H1 (cell line): Measurements from ENCODE around the gene CXCR4. TPM values are rescaled to one million over a fixed set of nuclear protein-coding genes. Genes with fewer than 3 reads are reported as not detected.

Experiments
- CTCF ChIA-PET: fragments of 300-600 bp; sonication (Branson Sonifier 250); formaldehyde crosslinking; loops from one replicate; lab custom pipeline; 2021; ENCODE audit not compliant: partially characterized antibody; lab: Charles Lee
- POLR2A ChIA-PET: fragments of 300-600 bp; sonication (Branson Sonifier 250); formaldehyde crosslinking; loops from one replicate; lab custom pipeline; 2021; ENCODE audit warnings: inconsistent platforms; ENCODE audit not compliant: partially characterized antibody; lab: Charles Lee
- DNase-seq, 2 experiments: peaks; one replicate each; pipeline versions ENCODE4 v3.0.0 to v3.0.0-alpha.2; 2010 to 2022; ENCODE audit warnings: low spot score in 2 of 2, low read depth in 1 of 2, mixed read lengths in 1 of 2
- FAIRE-seq: peaks from 2 replicates; lab custom pipeline; 2011; peaks lifted over from hg19 to GRCh38; lab: Jason Lieb, UNC
- H2AFZ ChIP-seq: 2 replicates; pipeline ENCODE4 v1.8.1; 2012; ENCODE audit warnings: low read length, inconsistent platforms
- H2AK5ac ChIP-seq: 2 replicates; pipeline ENCODE4 v1.6.1; 2013; ENCODE audit warnings: low read depth, low read length
- H2BK120ac ChIP-seq: replicated peaks from 2 replicates; pipeline ENCODE3; 2013; ENCODE audit warnings: low read depth, low read length, inconsistent platforms
- H2BK12ac ChIP-seq: 2 replicates; pipeline ENCODE4 v1.6.1; 2013; ENCODE audit warnings: low read depth, low read length
- H2BK15ac ChIP-seq: 2 replicates; pipeline ENCODE4 v1.6.1; 2013; ENCODE audit warnings: low read length
- H2BK20ac ChIP-seq: 2 replicates; pipeline ENCODE4 v1.6.1; 2013; ENCODE audit warnings: low read length
- H2BK5ac ChIP-seq: 2 replicates; pipeline ENCODE4 v1.6.1; 2013; ENCODE audit warnings: low read depth, low read length
- H3K14ac ChIP-seq: 2 replicates; pipeline ENCODE4 v1.6.1; 2013; ENCODE audit warnings: inconsistent platforms; ENCODE audit not compliant: insufficient read length
- H3K18ac ChIP-seq: 2 replicates; pipeline ENCODE4 v1.6.1; 2013; ENCODE audit warnings: low read length; ENCODE audit errors: extremely low read depth
- H3K23ac ChIP-seq: 2 replicates; pipeline ENCODE4 v1.6.1; 2013; ENCODE audit warnings: inconsistent platforms; ENCODE audit not compliant: insufficient read length
- H3K23me2 ChIP-seq: 2 replicates; pipeline ENCODE4 v1.6.1; 2013; ENCODE audit warnings: low read depth, low read length
- H3K27ac ChIP-seq: 2 replicates; pipeline ENCODE4 v1.6.1; 2011; ENCODE audit warnings: low read depth, low read length, inconsistent platforms
- H3K27me3 ChIP-seq, 4 experiments: replicated peaks in 1 of 4; 1 replicate in 1 of 4; 2 replicates in 3 of 4; pipeline versions ENCODE4 v1.6.1 to v1.8.1; 2011 to 2013; ENCODE audit warnings: low read length in 3 of 4, mild to moderate bottlenecking in 3 of 4, inconsistent platforms in 2 of 4, mixed read lengths in 2 of 4, moderate library complexity in 1 of 4; ENCODE audit not compliant: control insufficient read depth in 3 of 4, insufficient read depth in 3 of 4; ENCODE audit errors: extremely low read depth in 1 of 4
- H3K36me3 ChIP-seq, 4 experiments: 2 replicates each; pipeline versions ENCODE4 v1.6.1 to v1.8.1; 2011 to 2013; ENCODE audit warnings: mild to moderate bottlenecking in 4 of 4, low read length in 3 of 4, moderate library complexity in 2 of 4, control low read depth in 1 of 4, inconsistent platforms in 1 of 4; ENCODE audit not compliant: insufficient read depth in 4 of 4, control insufficient read depth in 2 of 4
- H3K4ac ChIP-seq: replicated peaks from 2 replicates; pipeline ENCODE3; 2013; ENCODE audit warnings: low read length, low read depth, mixed read lengths, inconsistent platforms; ENCODE audit not compliant: insufficient read length
- H3K4me1 ChIP-seq, 4 experiments: replicated peaks in 1 of 4; 1 replicate in 1 of 4; 2 replicates in 3 of 4; pipeline versions ENCODE4 v1.6.1 to v1.8.1; 2011 to 2013; ENCODE audit warnings: low read length in 3 of 4, inconsistent platforms in 2 of 4, mixed read lengths in 1 of 4; ENCODE audit not compliant: insufficient read depth in 4 of 4, control insufficient read depth in 3 of 4
- H3K4me2 ChIP-seq, 2 experiments: 2 replicates each; pipeline versions ENCODE4 v1.6.1 to v1.8.1; 2011 to 2013; ENCODE audit warnings: low read depth in 2 of 2, low read length in 2 of 2, control low read depth in 1 of 2, inconsistent platforms in 1 of 2, mild to moderate bottlenecking in 1 of 2; ENCODE audit not compliant: insufficient read depth in 1 of 2
- H3K4me3 ChIP-seq, 4 experiments: fragments of 200-600, 300-600 bp in 1 of 4; sonication (generic), shearing (Covaris generic), sonication (Bioruptor Twin) in 1 of 4; 2 replicates each; pipeline versions ENCODE4 v1.5.1 to v1.8.1; 2011 to 2016; ENCODE audit warnings: low read length in 4 of 4, low read depth in 3 of 4, control low read depth in 2 of 4, inconsistent platforms in 2 of 4, mild to moderate bottlenecking in 2 of 4, mixed read lengths in 1 of 4, moderate library complexity in 1 of 4; ENCODE audit not compliant: insufficient read depth in 2 of 4; ENCODE audit errors: extremely low read depth in 1 of 4
- H3K56ac ChIP-seq: replicated peaks from 2 replicates; pipeline ENCODE3; 2013; ENCODE audit warnings: low read depth, mild to moderate bottlenecking, mixed read lengths, low read length, inconsistent platforms; ENCODE audit not compliant: insufficient read length
- H3K79me1 ChIP-seq: 2 replicates; pipeline ENCODE4 v1.6.1; 2013; ENCODE audit warnings: low read depth, low read length, control low read depth
- H3K79me2 ChIP-seq, 2 experiments: 2 replicates each; pipeline versions ENCODE4 v1.6.1 to v1.8.1; 2012 to 2013; ENCODE audit warnings: low read length in 2 of 2, mild to moderate bottlenecking in 2 of 2, inconsistent platforms in 1 of 2; ENCODE audit not compliant: insufficient read depth in 2 of 2, control insufficient read depth in 1 of 2
- H3K9ac ChIP-seq, 4 experiments: replicated peaks in 1 of 4; 1 replicate in 1 of 4; 2 replicates in 3 of 4; pipeline versions ENCODE4 v1.6.1 to v1.8.1; 2011 to 2013; ENCODE audit warnings: low read depth in 3 of 4, low read length in 3 of 4, control low read depth in 2 of 4, mild to moderate bottlenecking in 2 of 4, moderate library complexity in 2 of 4, inconsistent platforms in 1 of 4; ENCODE audit errors: extremely low read depth in 1 of 4
- H3K9me3 ChIP-seq, 2 experiments: 2 replicates each; pipeline versions ENCODE4 v1.6.1 to v1.8.1; 2012 to 2013; ENCODE audit warnings: mild to moderate bottlenecking in 2 of 2, moderate library complexity in 2 of 2, control low read depth in 1 of 2, inconsistent platforms in 1 of 2, low read depth in 1 of 2, low read length in 1 of 2, mixed read lengths in 1 of 2; ENCODE audit not compliant: insufficient read depth in 2 of 2
- H4K20me1 ChIP-seq, 2 experiments: replicated peaks in 1 of 2; 2 replicates each; pipeline versions ENCODE3 to v1.8.1; 2011 to 2013; ENCODE audit warnings: inconsistent platforms in 2 of 2, low read length in 2 of 2, mild to moderate bottlenecking in 1 of 2; ENCODE audit not compliant: insufficient read depth in 2 of 2, control insufficient read depth in 1 of 2
- H4K5ac ChIP-seq: 2 replicates; pipeline ENCODE4 v1.6.1; 2013; ENCODE audit warnings: low read length, low read depth, mixed read lengths, inconsistent platforms; ENCODE audit not compliant: insufficient read length
- H4K8ac ChIP-seq: 2 replicates; pipeline ENCODE4 v1.8.0; 2013; ENCODE audit warnings: mild to moderate bottlenecking, moderate library complexity, low read length, inconsistent platforms; ENCODE audit not compliant: insufficient read depth; ENCODE audit errors: extremely low read depth
- H4K91ac ChIP-seq: replicated peaks from 2 replicates; pipeline ENCODE3; 2013; ENCODE audit warnings: low read length, mixed read lengths, inconsistent platforms; ENCODE audit not compliant: insufficient read length
- CBX5 ChIP-seq: fragments of 300-800, 300-1000 bp; sonication (generic); IDR thresholded peaks from 2 replicates; pipeline ENCODE4 v1.7.1; 2016; ENCODE audit warnings: antibody characterized with exemption, low read length, low read depth
- CHD1 ChIP-seq: IDR thresholded peaks from 2 replicates; pipeline ENCODE4 v1.6.1; 2012; ENCODE audit warnings: low read depth, low read length, improper control_type of control experiment
- CREB1 ChIP-seq: IDR thresholded peaks from 2 replicates; pipeline ENCODE4 v1.6.1; 2012; ENCODE audit warnings: inconsistent platforms
- CTBP2 ChIP-seq: IDR thresholded peaks from 2 replicates; pipeline ENCODE4 v1.7.0; 2011; ENCODE audit warnings: borderline replicate concordance, mild to moderate bottlenecking, moderate library complexity, mixed read lengths, low read length; ENCODE audit not compliant: insufficient read depth, insufficient read length
- EP300 ChIP-seq, 2 experiments: IDR thresholded peaks; 1 replicate in 1 of 2; 2 replicates in 1 of 2; pipeline ENCODE4 v1.6.1; 2011 to 2012; ENCODE audit warnings: low read depth in 2 of 2, low read length in 2 of 2, mild to moderate bottlenecking in 2 of 2, borderline replicate concordance in 1 of 2, inconsistent platforms in 1 of 2, moderate library complexity in 1 of 2
- GABPA ChIP-seq: IDR thresholded peaks from 2 replicates; pipeline ENCODE4 v1.6.1; 2011; ENCODE audit warnings: mild to moderate bottlenecking, low read length, moderate library complexity, borderline replicate concordance; ENCODE audit not compliant: insufficient read depth
- HDAC6 ChIP-seq: IDR thresholded peaks from one replicate; pipeline ENCODE4 v1.7.1; 2012; ENCODE audit warnings: low read depth, mild to moderate bottlenecking, inconsistent platforms, low read length, moderate library complexity
- JUN ChIP-seq: IDR thresholded peaks from 2 replicates; pipeline ENCODE4 v1.6.1; 2011; ENCODE audit warnings: low read depth, mild to moderate bottlenecking, improper control_type of control experiment, low read length
- PHF8 ChIP-seq: fragments of 200-600 bp; sonication (generic); conservative IDR thresholded peaks from 2 replicates; pipeline ENCODE4 v1.7.1; 2012; ENCODE audit warnings: low read depth, mild to moderate bottlenecking, inconsistent platforms, low read length, moderate library complexity
- SIX5 ChIP-seq: IDR thresholded peaks from 2 replicates; pipeline ENCODE4 v1.6.1; 2011; ENCODE audit warnings: mild to moderate bottlenecking, low read depth, low read length
- USF2 ChIP-seq: IDR thresholded peaks from 2 replicates; pipeline ENCODE4 v1.6.1; 2011; ENCODE audit warnings: low read length, improper control_type of control experiment
- WGBS, 2 experiments: shearing (Covaris generic) in 1 of 2; methylation state at CpG; one replicate each; pipeline versions ENCODE4 v1.1.6 to v1.1.7; 2013 to 2015; ENCODE audit warnings: low lambda C conversion rate in 2 of 2, mixed read lengths in 2 of 2, inconsistent platforms in 1 of 2, low coverage in 1 of 2, missing lambda C conversion rate in 1 of 2; ENCODE audit not compliant: insufficient replicate concordance in 2 of 2, insufficient coverage in 1 of 2, insufficient read length in 1 of 2; ENCODE audit errors: extremely low coverage in 1 of 2, missing lambda C conversion rate in 1 of 2; 5-methylcytosine and 5-hydroxymethylcytosine counted together
- polyA plus RNA-seq, 7 experiments: library from polyadenylated mRNA; depleted of rRNA in 3 of 7; stranded (reverse) in 5 of 7; unstranded in 2 of 7; fragments of >200 nt in 5 of 7; fragments of 200-250 nt in 2 of 7; gene quantifications; 1 replicate in 5 of 7; 2 replicates in 1 of 7; 4 replicates in 1 of 7; pipeline versions ENCODE4 v1.2.1 to v1.2.3, GENCODE V29; 2011 to 2013; ENCODE audit warnings: missing spikeins in 2 of 7, mixed read lengths in 2 of 7
- total RNA-seq: library from RNA; stranded (reverse); fragmentation: NEBNext Ultra II Directional; extraction: Animal tissue kit (Norgen Biotek cat#: 25700); gene quantifications from 2 replicates; pipeline ENCODE4 v1.2.1, GENCODE V29; 2021

Gene CXCR4
- total and polyA plus RNA-seq, 2 of the 8 experiments (the other 6 are each of a cell fraction or from before 2014, with no cell fraction given), result 1.8 to 2.8 TPM

GRCh38 chr2:136141510-136142149 is 23.7 kb upstream of the CXCR4 start:
- Histone ChIP-seq H3K79me2 (no peaks in the 10 kb centered on the region), H3K9me3 (no peaks in the 10 kb centered on the region), H4K8ac (no peak overlapping the region), H3K23ac (no peak overlapping the region), H3K14ac (no peak overlapping the region), H2BK20ac (no peak overlapping the region), H3K27me3 (no peaks in the 10 kb centered on the region), H4K5ac (no peak overlapping the region), H2BK5ac (no peak overlapping the region), H2BK12ac (no peak overlapping the region), H2AK5ac (no peak overlapping the region), H3K9ac (no peak overlapping the region), H3K4me2 (peak overlapping the region in 1 of 2 experiments; percentile 14; a peak in 1 of 4 replicates), H2BK15ac (no peak overlapping the region), H3K27ac (no peak overlapping the region), H2AFZ (no peak overlapping the region), H3K79me1 (no peaks in the 10 kb centered on the region), H3K4me1 (no peaks in the 10 kb centered on the region; a peak in 2 of 7 replicates), H3K56ac (no peak overlapping the region), H3K23me2 (no peaks in the 10 kb centered on the region), H4K91ac (no peak overlapping the region), H3K4me3 (no peak overlapping the region), H3K4ac (no peak overlapping the region), H3K36me3 (no peaks in the 10 kb centered on the region), H4K20me1 (no peaks in the 10 kb centered on the region), H3K18ac (no peak overlapping the region), H2BK120ac (no peak overlapping the region)
- ChIA-PET POLR2A (no interaction called here), CTCF (interaction anchor here (1.2 kb wide), 1 partner anchor 140 kb away, joined by 3 read pairs; no protein-coding TSS in a partner anchor)
- DNase-seq (no peak), FAIRE-seq (no peak)
- WGBS, 2 experiments, result 75% methylated on average over 7 of the region's 7 CpGs; no CpG with 5 or more reads in 1 of the 2 experiments
- TF ChIP-seq SIX5 (no peak), JUN (no peak), EP300 (IDR thresholded peaks at IDR 0.05; ENCODE audit: borderline replicate concordance in 1 of 2, low read depth in 2 of 2, low read length in 2 of 2) (no peak), GABPA (no peak), USF2 (no peak), CHD1 (no peak), CBX5 (no peak), CREB1 (no peak), HDAC6 (no peak), CTBP2 (no peak), PHF8 (no peak)
